Mucosa of rectum (tissue), 2 donors: Measurements from ENCODE around the gene OSBPL5.

ENCODE experiments used
- H3K27ac ChIP-seq, 2 donors: one replicate each; pipeline ENCODE4 v1.7.0; 2013; ENCODE audit warnings: inconsistent platforms in 2 of 2, low read depth in 2 of 2, low read length in 2 of 2
- H3K27me3 ChIP-seq, 2 donors: one replicate each; pipeline ENCODE4 v1.7.0; 2013; ENCODE audit warnings: low read length in 2 of 2; ENCODE audit not compliant: control insufficient read depth in 2 of 2, insufficient read depth in 2 of 2
- H3K36me3 ChIP-seq, 2 donors: one replicate each; pipeline ENCODE4 v1.7.0; 2013; ENCODE audit warnings: low read length in 2 of 2; ENCODE audit not compliant: control insufficient read depth in 2 of 2, insufficient read depth in 2 of 2
- H3K4me1 ChIP-seq, 2 donors: one replicate each; pipeline ENCODE4 v1.7.0; 2013; ENCODE audit warnings: low read length in 2 of 2, mild to moderate bottlenecking in 1 of 2; ENCODE audit not compliant: control insufficient read depth in 2 of 2, insufficient read depth in 2 of 2
- H3K4me3 ChIP-seq, 2 donors: one replicate each; pipeline ENCODE4 v1.7.0; 2013; ENCODE audit warnings: low read length in 2 of 2
- H3K9ac ChIP-seq, 2 donors: one replicate each; pipeline ENCODE4 v1.7.0; 2013; ENCODE audit warnings: low read length in 2 of 2, low read depth in 1 of 2, mild to moderate bottlenecking in 1 of 2
- H3K9me3 ChIP-seq, 2 donors: one replicate each; pipeline ENCODE4 v1.7.0; 2013; ENCODE audit warnings: low read length in 2 of 2; ENCODE audit not compliant: control insufficient read depth in 2 of 2
- donor health status: healthy.
- donor health status: Normal muscosa, but diverticular disease.

Gene OSBPL5

GRCh38 chr11:3190600-3190999 is 25.5 kb upstream of the OSBPL5 start:
- Histone ChIP-seq H3K9ac (no peak overlapping the region), H3K9me3 (no peaks in the 10 kb centered on the region), H3K4me3 (no peak overlapping the region), H3K27me3 (no peaks in the 10 kb centered on the region), H3K27ac (no peak overlapping the region), H3K36me3 (no peaks in the 10 kb centered on the region), H3K4me1 (no peaks in the 10 kb centered on the region)

GRCh38 chr11:3189886-3190583 is 24.9 kb upstream of the OSBPL5 start:
- no peaks in the 10 kb centered on the region for H3K9me3 ChIP-seq
- no peak overlapping the region for H3K9ac ChIP-seq
- no peak overlapping the region for H3K27ac ChIP-seq
- H3K4me3 ChIP-seq = no peak overlapping the region
- H3K36me3 ChIP-seq = no peaks in the 10 kb centered on the region
- no peaks in the 10 kb centered on the region for H3K4me1 ChIP-seq
- H3K27me3 ChIP-seq = no peaks in the 10 kb centered on the region

- Histone ChIP-seq H3K36me3 (no peaks in the 10 kb centered on the region), H3K27ac (no peak overlapping the region)
These were observed 24.2 kb upstream of the OSBPL5 start for GRCh38 chr11:3189196-3189843.

DNA sequence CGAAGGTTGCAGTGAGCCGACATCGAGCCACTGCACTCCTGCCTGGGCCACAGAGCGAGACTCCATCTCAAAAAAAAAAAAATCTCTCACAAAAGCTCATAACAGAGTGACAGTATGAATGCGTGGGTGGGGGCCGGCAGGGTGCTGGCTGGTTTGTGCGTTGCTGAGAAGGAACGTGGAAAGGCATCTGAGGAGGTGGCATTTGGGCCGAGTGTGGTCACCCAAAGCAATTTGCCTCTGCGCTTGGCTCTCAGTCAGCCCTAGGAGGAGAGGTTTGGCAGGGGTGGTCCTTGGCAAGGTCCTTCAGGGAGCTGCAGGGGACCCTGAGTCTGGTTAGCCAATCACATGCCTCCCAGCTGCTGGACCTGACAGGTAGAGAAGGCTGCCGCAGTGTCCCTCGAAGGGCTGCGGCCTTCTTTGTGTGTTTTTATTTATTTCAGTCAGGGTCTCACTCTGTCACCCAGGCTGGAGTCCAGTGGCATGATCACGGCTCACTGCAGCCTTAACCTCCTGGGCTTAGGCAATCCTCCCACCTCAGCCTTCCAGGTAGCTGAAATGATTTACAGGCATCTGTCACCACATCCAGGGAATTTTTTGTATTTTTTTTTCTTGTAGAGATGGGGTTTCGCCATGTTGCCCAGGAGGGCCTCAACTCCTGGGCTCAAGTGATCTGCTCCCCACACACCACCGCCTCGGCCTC is 23.5 kb upstream of the OSBPL5 start:
- no peak overlapping the region for H3K9ac ChIP-seq
- H3K27me3 ChIP-seq = no peaks in the 10 kb centered on the region
- H3K4me3 ChIP-seq = no peak overlapping the region
- H3K9me3 ChIP-seq = no peaks in the 10 kb centered on the region
- no peaks in the 10 kb centered on the region for H3K4me1 ChIP-seq
- no peak overlapping the region for H3K27ac ChIP-seq
- H3K36me3 ChIP-seq = no peaks in the 10 kb centered on the region

More at GRCh38 chr11:3189196-3189843, 24.2 kb upstream of the OSBPL5 start:
- Histone ChIP-seq H3K9ac (no peak overlapping the region), H3K27me3 (no peaks in the 10 kb centered on the region), H3K4me3 (no peak overlapping the region), H3K4me1 (no peaks in the 10 kb centered on the region), H3K9me3 (no peaks in the 10 kb centered on the region)

DNA sequence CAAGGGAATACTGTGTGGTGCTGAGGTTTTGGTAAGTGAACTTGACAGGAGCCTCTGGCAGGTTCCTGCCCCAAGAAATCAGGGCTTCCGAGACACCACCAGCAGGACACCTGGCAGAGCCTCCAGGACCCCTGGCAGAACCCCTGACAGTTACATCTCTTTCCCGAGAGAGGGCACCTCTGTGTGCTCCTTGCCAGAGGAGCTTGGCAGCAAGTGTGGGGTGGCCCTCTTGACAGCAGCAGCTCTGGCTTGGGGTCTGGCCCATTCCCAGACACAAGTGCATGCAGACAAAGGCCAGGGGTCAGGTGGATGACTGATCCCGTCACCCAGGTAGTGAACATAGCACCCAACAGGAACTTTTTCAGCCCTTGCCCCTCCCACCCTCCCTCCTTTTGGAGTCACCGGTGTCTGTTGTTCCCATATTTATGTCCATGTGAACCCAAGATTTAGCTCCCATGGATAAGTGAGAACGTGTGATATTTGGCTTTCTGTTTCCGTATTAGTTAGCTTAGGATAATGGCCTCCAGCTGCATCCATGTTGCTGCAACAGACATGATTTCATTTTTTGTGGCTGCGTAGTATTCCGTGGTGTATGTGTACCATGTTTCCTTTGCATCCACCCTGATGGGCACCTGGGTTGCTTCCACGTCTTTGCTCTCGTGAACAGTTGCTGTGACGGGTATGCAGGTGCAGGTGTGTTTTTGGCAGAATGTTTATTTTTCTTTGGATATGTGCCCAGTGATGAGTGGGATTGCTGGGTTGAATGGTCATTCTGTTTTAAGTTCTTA is 21.2 kb upstream of the OSBPL5 start:
- Histone ChIP-seq H3K4me1 (no peaks in the 10 kb centered on the region), H3K27ac (no peak overlapping the region), H3K9ac (no peak overlapping the region), H3K9me3 (no peaks in the 10 kb centered on the region), H3K27me3 (no peaks in the 10 kb centered on the region), H3K4me3 (no peak overlapping the region), H3K36me3 (no peaks in the 10 kb centered on the region)

- H3K36me3 ChIP-seq = no peaks in the 10 kb centered on the region
- no peak overlapping the region for H3K4me3 ChIP-seq
- H3K27me3 ChIP-seq = no peaks in the 10 kb centered on the region
- H3K9me3 ChIP-seq = no peaks in the 10 kb centered on the region
- no peak overlapping the region for H3K9ac ChIP-seq
- H3K27ac ChIP-seq = no peak overlapping the region
- H3K4me1 ChIP-seq = no peaks in the 10 kb centered on the region
These were observed 19.7 kb upstream of the OSBPL5 start for GRCh38 chr11:3184732-3185347.

GRCh38 chr11:3183523-3183922 is 18.4 kb upstream of the OSBPL5 start:
- Histone ChIP-seq H3K27ac (no peak overlapping the region), H3K27me3 (no peaks in the 10 kb centered on the region), H3K9ac (no peak overlapping the region), H3K36me3 (no peaks in the 10 kb centered on the region), H3K4me3 (no peak overlapping the region), H3K4me1 (no peaks in the 10 kb centered on the region), H3K9me3 (no peaks in the 10 kb centered on the region)

DNA sequence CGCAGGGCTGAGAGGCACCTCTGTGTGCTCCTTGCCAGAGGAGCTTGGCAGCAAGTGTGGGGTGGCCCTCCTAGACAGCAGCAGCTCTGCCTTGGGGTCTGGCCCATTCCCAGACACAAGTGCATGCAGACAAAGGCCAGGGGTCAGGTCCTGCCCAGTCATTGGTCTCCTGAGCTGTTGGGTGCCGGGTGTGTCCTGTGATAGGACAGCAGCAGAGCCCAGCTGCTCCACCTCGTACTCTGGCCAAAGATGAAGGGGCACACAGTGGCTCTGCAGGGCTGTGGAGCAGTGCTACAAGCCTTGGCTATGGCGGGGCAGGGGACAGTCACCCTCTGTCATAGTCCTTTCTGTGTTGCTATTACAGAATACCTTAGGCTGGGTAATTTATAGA is 17.3 kb upstream of the OSBPL5 start:
- Histone ChIP-seq H3K4me1 (no peaks in the 10 kb centered on the region), H3K27ac (no peak overlapping the region), H3K4me3 (no peak overlapping the region), H3K9me3 (no peaks in the 10 kb centered on the region), H3K9ac (no peak overlapping the region), H3K27me3 (no peaks in the 10 kb centered on the region), H3K36me3 (no peaks in the 10 kb centered on the region)

DNA sequence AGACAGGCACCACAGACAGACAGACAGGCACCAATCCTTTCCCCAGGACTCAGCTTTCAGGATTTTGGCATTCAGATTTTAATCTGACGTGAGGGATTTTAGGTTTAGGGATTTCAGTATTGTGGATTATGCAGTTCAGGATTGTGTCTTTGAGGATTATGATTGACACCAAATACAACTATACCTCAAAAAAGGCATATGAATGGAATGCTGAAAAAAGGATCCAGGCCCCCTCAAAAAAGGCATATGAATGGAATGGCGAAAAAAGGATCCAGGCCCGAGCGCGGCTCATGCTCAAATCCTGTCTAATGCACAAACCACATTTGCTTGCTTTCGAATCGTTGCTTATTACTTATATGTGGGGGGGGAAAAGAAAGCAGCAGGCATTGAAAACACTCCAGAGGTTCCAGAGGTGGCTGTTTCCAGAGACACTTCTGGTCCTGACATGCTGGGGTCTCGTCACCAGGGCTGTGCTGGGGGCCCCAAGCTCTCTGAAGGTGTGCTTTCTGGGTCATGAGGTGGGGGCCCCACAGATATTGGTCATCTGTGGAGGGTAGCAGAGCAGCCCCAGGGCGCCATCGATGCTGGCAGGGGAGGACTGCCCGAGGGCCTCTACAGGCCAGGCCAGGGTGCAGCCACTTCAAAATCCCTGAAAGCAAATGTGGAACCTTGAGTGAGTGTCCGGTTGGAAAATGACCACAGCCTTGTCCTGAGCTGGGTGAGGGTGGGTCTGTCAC is 16.8 kb upstream of the OSBPL5 start:
- Histone ChIP-seq H3K27me3 (no peaks in the 10 kb centered on the region), H3K36me3 (no peaks in the 10 kb centered on the region), H3K27ac (no peak overlapping the region), H3K9ac (no peak overlapping the region), H3K9me3 (no peaks in the 10 kb centered on the region), H3K4me3 (no peak overlapping the region), H3K4me1 (no peaks in the 10 kb centered on the region)
